ENCODE data around the gene DENND1A.

The DENND1A gene

DNA sequence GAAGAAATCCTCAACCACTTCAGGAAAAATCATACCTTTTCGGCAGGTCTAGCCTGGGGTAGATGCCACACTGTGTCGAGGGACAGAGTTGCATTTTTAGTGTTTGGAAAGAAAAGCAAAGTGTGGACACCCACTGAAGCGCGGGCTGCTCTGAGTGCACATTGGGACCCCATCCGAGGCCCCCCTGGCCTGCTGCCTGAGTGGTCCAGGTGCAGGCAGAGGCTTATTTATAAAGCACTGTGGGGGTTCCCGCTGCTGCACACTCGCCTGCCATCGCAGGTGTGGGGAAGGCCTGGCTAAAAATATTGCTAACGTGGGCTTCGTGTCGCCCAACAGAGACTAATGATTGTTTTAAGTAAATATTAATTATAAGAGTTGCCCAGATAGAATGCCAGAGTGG lies 454.5 kb downstream of the DENND1A start:
- no peak for TF ChIP-seq YY1 (IDR thresholded peaks at IDR 0.05; ENCODE audit: insufficient read depth, insufficient read length)
- TF ChIP-seq ZNF274 (IDR thresholded peaks at IDR 0.05; ENCODE audit: low read depth, low read length): no peak
- TF ChIP-seq SUZ12 (IDR thresholded peaks at IDR 0.05; ENCODE audit: extremely low read depth, insufficient read depth, insufficient read length): no peak
- peaks cover 15% of the 10 kb centered on the region for H3K4me1 ChIP-seq (ENCODE audit: insufficient read depth, insufficient read length)
- H3K9ac ChIP-seq (ENCODE audit: insufficient read length, low read depth): no peak overlapping the region
- H3K27me3 ChIP-seq (ENCODE audit: insufficient read depth, insufficient read length): no peaks in the 10 kb centered on the region
- DNase-seq (ENCODE audit: low read depth, low spot score): no peak
- no peaks in the 10 kb centered on the region for H3K9me3 ChIP-seq (ENCODE audit: insufficient read depth, low read length)
- H3K36me3 ChIP-seq (ENCODE audit: insufficient read depth, insufficient read length, low read length): no peaks in the 10 kb centered on the region
- no peak overlapping the region for H3K4me3 ChIP-seq (ENCODE audit: insufficient read length, low read depth)

DNA sequence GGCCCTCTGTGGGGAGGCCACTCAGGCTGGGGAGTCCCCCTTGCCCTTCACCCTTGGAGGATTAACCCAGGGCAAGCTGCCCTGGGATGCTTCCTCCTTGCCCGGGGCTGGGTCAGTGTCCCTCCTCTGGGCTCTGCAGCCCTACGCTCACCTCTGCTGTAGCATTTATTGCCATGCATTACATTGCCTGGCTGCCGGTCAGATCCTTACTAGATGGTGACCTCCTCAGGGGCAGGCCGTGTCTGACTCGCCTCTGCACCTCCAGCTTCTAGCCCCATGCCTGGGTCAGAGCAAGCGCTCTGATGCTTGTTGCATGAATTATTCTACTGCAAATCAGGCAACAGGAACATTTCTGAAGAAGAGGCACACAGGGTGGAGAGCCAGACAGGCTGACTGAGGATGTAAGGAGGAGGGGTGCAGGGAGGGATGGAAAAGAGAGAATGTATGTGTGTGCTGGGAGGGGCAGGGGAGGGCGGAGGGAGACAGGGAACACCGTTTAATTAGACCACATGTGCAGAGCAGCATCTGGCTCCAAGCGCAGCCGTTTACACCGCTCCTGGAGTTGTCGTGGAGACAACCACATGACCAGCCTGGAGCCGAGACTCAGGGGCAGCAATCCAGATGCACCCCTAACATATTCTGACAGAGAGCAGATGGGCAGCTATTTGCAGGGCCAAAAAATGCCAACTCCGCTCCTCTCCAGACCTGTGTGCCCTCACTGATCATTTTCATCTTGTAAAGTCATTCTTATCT lies 456.9 kb downstream of the DENND1A start:
- no peak for TF ChIP-seq YY1 (IDR thresholded peaks at IDR 0.05; ENCODE audit: insufficient read depth, insufficient read length)
- Histone ChIP-seq H3K27me3 (ENCODE audit: insufficient read depth, insufficient read length) (no peaks in the 10 kb centered on the region), H3K4me1 (ENCODE audit: insufficient read depth, insufficient read length) (peaks cover 15% of the 10 kb centered on the region), H3K9me3 (ENCODE audit: insufficient read depth, low read length) (no peaks in the 10 kb centered on the region), H3K36me3 (ENCODE audit: insufficient read depth, insufficient read length, low read length) (no peaks in the 10 kb centered on the region), H3K9ac (ENCODE audit: insufficient read length, low read depth) (no peak overlapping the region), H3K4me3 (ENCODE audit: insufficient read length, low read depth) (no peak overlapping the region)
- DNase-seq (ENCODE audit: low read depth, low spot score): no peak

DNA sequence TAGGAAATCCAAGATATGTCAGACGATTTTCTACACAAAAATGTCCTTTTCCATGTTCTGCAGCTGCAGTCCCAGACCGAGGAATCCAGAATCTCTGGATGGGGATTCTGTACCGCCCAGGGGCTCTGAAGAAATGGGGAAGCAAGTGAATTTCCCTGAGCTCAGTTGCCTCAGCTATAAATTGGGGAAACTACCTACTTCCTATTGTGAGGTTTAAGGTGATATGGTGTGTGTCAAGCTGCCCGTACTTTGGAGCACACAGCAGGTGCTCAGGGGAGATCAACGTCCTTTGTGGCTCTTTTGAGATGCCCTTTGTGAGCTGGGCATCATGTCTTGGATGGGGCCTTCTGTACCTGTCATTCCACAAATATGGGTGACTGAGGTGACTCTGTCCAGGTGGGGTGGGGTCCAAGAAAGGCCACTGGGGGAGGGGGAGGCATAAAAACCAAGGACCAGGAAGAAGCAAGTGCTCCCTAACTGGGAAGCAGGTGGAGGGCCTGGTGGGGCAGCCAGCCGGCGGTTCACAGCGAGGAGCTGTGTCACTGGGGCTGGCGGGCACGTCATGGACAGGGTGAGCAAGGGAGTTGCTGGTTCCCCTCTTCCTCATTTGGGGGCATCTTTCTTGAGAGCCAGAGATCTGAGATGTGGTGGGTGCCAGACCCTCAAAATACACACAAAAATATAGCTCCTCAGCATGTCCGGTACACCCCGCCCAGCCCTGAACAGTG lies 457.9 kb downstream of the DENND1A start:
- peaks cover 17% of the 10 kb centered on the region for H3K4me1 ChIP-seq (ENCODE audit: insufficient read depth, insufficient read length)
- DNase-seq (ENCODE audit: low read depth, low spot score): no peak
- H3K9me3 ChIP-seq (ENCODE audit: insufficient read depth, low read length): no peaks in the 10 kb centered on the region
- H3K9ac ChIP-seq (ENCODE audit: insufficient read length, low read depth): no peak overlapping the region
- H3K36me3 ChIP-seq (ENCODE audit: insufficient read depth, insufficient read length, low read length): no peaks in the 10 kb centered on the region
- H3K4me3 ChIP-seq (ENCODE audit: insufficient read length, low read depth): no peak overlapping the region
- TF ChIP-seq SUZ12 (IDR thresholded peaks at IDR 0.05; ENCODE audit: extremely low read depth, insufficient read depth, insufficient read length): no peak
- TF ChIP-seq ZNF274 (IDR thresholded peaks at IDR 0.05; ENCODE audit: low read depth, low read length): no peak
- no peak for TF ChIP-seq YY1 (IDR thresholded peaks at IDR 0.05; ENCODE audit: insufficient read depth, insufficient read length)
- no peaks in the 10 kb centered on the region for H3K27me3 ChIP-seq (ENCODE audit: insufficient read depth, insufficient read length)

DNA sequence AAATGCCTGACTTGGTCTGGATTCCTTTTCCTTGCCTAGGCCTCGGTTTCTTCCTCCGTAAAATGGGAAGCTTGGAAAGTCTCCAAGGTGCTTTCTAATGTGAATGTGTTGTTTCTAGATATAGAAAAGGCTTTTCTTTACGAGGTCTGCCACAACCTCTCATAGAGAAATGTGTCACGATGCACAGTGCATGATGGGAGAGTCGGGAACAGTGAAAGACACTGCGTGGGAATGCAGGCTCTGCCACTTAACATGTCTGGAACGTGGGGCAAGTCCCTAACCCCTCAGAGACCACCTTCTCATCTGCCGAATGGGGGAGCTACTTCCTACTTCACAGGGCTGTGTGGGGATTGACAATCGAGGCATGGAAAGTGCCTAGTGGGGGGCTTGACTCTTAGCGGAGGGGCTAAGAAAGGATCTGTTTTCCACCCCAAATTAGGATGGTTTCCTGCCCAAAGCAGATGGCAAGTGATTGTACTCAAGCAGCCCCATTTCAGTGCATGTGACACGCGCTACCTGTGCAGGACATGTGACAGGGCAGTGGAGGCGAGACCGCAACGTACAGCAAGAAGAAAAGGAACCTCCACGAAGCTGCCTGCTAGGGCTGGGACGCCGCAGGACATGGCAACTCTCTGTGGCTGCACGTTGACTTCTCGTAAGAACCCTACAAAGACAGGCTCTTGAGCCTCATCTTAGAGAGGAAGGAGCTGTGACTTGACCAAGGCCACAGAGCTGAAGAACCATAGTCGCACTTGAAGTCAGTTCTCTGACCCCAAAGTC lies 458.7 kb downstream of the DENND1A start:
- no peak for DNase-seq (ENCODE audit: low read depth, low spot score)
- H3K4me3 ChIP-seq (ENCODE audit: insufficient read length, low read depth): no peak overlapping the region
- H3K9me3 ChIP-seq (ENCODE audit: insufficient read depth, low read length): no peaks in the 10 kb centered on the region
- no peaks in the 10 kb centered on the region for H3K36me3 ChIP-seq (ENCODE audit: insufficient read depth, insufficient read length, low read length)
- peaks cover 17% of the 10 kb centered on the region for H3K4me1 ChIP-seq (ENCODE audit: insufficient read depth, insufficient read length)
- no peaks in the 10 kb centered on the region for H3K27me3 ChIP-seq (ENCODE audit: insufficient read depth, insufficient read length)
- TF ChIP-seq SUZ12 (IDR thresholded peaks at IDR 0.05; ENCODE audit: extremely low read depth, insufficient read depth, insufficient read length): no peak
- TF ChIP-seq ZNF274 (IDR thresholded peaks at IDR 0.05; ENCODE audit: low read depth, low read length): no peak
- no peak for TF ChIP-seq YY1 (IDR thresholded peaks at IDR 0.05; ENCODE audit: insufficient read depth, insufficient read length)
- H3K9ac ChIP-seq (ENCODE audit: insufficient read length, low read depth): no peak overlapping the region

DNA sequence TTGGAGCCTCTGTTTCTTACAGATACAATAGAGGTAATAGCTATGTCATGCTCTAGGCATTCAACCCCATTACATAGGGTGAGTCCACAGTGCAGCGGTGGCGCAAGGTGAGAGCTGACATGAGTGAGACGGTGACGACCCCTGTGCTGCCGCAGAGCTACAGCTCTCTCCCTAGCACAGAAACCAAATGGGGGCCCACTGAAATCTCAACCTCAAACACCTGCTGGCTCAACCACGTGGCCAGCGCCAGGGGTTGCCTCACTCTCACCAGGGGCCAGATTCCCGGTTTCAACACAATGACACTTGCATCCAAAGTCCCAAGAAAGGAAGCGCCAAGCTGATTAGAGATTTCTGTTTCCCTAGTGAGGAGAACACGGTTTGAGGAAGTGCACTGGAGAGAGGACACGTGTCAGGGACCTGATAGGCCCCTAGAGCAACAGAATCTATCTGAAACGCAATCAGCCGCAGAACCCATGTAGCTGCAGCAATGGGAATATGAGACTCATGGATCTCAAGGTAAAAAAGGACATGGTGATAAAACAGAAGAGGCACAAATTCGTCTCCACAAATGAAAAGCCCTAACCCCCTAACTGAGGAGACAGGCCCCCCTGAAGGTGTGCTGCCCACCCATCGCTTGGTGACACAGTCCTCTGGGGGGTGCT lies 459.7 kb downstream of the DENND1A start:
- H3K4me3 ChIP-seq (ENCODE audit: insufficient read length, low read depth): no peak overlapping the region
- H3K9ac ChIP-seq (ENCODE audit: insufficient read length, low read depth): no peak overlapping the region
- H3K36me3 ChIP-seq (ENCODE audit: insufficient read depth, insufficient read length, low read length): no peaks in the 10 kb centered on the region
- peaks cover 17% of the 10 kb centered on the region for H3K4me1 ChIP-seq (ENCODE audit: insufficient read depth, insufficient read length)
- TF ChIP-seq ZNF274 (IDR thresholded peaks at IDR 0.05; ENCODE audit: low read depth, low read length): no peak
- TF ChIP-seq YY1 (IDR thresholded peaks at IDR 0.05; ENCODE audit: insufficient read depth, insufficient read length): no peak
- TF ChIP-seq SUZ12 (IDR thresholded peaks at IDR 0.05; ENCODE audit: extremely low read depth, insufficient read depth, insufficient read length): no peak
- DNase-seq (ENCODE audit: low read depth, low spot score): no peak
- H3K9me3 ChIP-seq (ENCODE audit: insufficient read depth, low read length): no peaks in the 10 kb centered on the region
- no peaks in the 10 kb centered on the region for H3K27me3 ChIP-seq (ENCODE audit: insufficient read depth, insufficient read length)

DNA sequence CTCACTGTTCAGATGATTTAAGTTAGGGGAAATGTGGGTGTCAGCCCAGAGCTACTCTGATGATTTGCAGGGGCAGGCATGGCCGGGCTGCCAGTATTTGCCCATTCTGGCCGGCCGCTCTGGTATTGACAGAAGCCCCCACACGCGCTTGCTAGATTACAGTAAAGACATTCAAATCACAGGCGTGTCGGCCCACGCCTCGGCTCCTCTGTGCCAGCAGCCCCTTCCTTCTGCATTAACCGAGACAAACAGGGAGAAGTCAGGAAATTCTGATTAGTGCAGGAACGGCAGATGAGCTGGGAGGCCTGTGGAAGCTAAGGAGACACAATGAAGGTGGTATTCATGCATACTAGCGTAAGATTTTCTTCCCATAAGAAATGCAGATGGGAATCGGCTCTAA lies 460.6 kb downstream of the DENND1A start:
- Histone ChIP-seq H3K4me1 (ENCODE audit: insufficient read depth, insufficient read length) (peaks cover 17% of the 10 kb centered on the region), H3K9me3 (ENCODE audit: insufficient read depth, low read length) (no peaks in the 10 kb centered on the region), H3K9ac (ENCODE audit: insufficient read length, low read depth) (no peak overlapping the region), H3K27me3 (ENCODE audit: insufficient read depth, insufficient read length) (no peaks in the 10 kb centered on the region), H3K4me3 (ENCODE audit: insufficient read length, low read depth) (no peak overlapping the region), H3K36me3 (ENCODE audit: insufficient read depth, insufficient read length, low read length) (no peaks in the 10 kb centered on the region)
- no peak for DNase-seq (ENCODE audit: low read depth, low spot score)
- TF ChIP-seq YY1 (IDR thresholded peaks at IDR 0.05; ENCODE audit: insufficient read depth, insufficient read length) (no peak), SUZ12 (IDR thresholded peaks at IDR 0.05; ENCODE audit: extremely low read depth, insufficient read depth, insufficient read length) (no peak), ZNF274 (IDR thresholded peaks at IDR 0.05; ENCODE audit: low read depth, low read length) (no peak)

Data from NT2/D1 (cell line).